Measurements from ENCODE around the gene KLK2.
"Not testable (repeated sequence)": the region's sequence is repeated elsewhere in the genome, so short reads cannot be mapped to it uniquely, and the experiment has no call there.

Gene KLK2

GRCh38 chr19:50896089-50896590 lies 22.9 kb downstream of the KLK2 start:
- not testable (repeated sequence) for DNase-seq

GRCh38 chr19:50896591-50897190 lies 23.5 kb downstream of the KLK2 start:
- no peak for DNase-seq

GRCh38 chr19:50897191-50897607 lies 24.0 kb downstream of the KLK2 start:
- no peak for DNase-seq

GRCh38 chr19:50897612-50898011 lies 24.4 kb downstream of the KLK2 start:
- no peak for DNase-seq

GRCh38 chr19:50898018-50898417 lies 24.8 kb downstream of the KLK2 start:
- DNase-seq = no peak

- no peak for DNase-seq
Observed at GRCh38 chr19:50899569-50899968, 26.3 kb downstream of the KLK2 start.

- DNase-seq = no peak
Observed at GRCh38 chr19:50902640-50903039, 29.4 kb downstream of the KLK2 start.

- peak in 1 of 2 experiments; percentile 74 for DNase-seq
Observed at GRCh38 chr19:50906217-50906616, 33.0 kb downstream of the KLK2 start.

GRCh38 chr19:50908336-50908735 lies 35.1 kb downstream of the KLK2 start:
- DNase-seq = no peak

GRCh38 chr19:50909240-50910070 lies 36.2 kb downstream of the KLK2 start:
- DNase-seq = peak; percentile 54 to 61

- no peak for DNase-seq
Observed at GRCh38 chr19:50910722-50911121, 37.5 kb downstream of the KLK2 start.

- no peak for DNase-seq
Observed at GRCh38 chr19:50911206-50912101, 38.2 kb downstream of the KLK2 start, which contains the start of gene KLK4. Gene KLK4 (minus strand): TSS chr19:50911395. CDS start chr19:50910738, 657 bp downstream.

- no peak for DNase-seq
Observed at GRCh38 chr19:50912102-50912599, 38.9 kb downstream of the KLK2 start.

GRCh38 chr19:50912727-50913716 lies 39.8 kb downstream of the KLK2 start:
- DNase-seq = no peak

GRCh38 chr19:50916069-50916468 lies 42.8 kb downstream of the KLK2 start:
- no peak for DNase-seq

- DNase-seq = no peak
Observed at GRCh38 chr19:50921426-50922316, 48.4 kb downstream of the KLK2 start.

GRCh38 chr19:50922317-50922853 lies 49.1 kb downstream of the KLK2 start:
- peak; percentile 77 to 90 for DNase-seq

GRCh38 chr19:50924586-50924985 lies 51.3 kb downstream of the KLK2 start:
- DNase-seq = no peak

GRCh38 chr19:50925734-50926133 lies 52.5 kb downstream of the KLK2 start:
- no peak for DNase-seq

GRCh38 chr19:50926144-50926543 lies 52.9 kb downstream of the KLK2 start:
- no peak for DNase-seq
